Adrenal gland (tissue), 12 donors: ENCODE results near the gene TM4SF18. TPM values are rescaled to one million over a fixed set of nuclear protein-coding genes. Genes with fewer than 3 reads are reported as not detected.

Experiments used
- DNase-seq, 7 donors: peaks; one replicate each; pipeline ENCODE4 v3.0.0-alpha.2; 2019 to 2020
- H3K27ac ChIP-seq, 5 donors: fragments of 200-600 bp; sonication (generic) in 4 of 5; 1 replicate in 3 of 5; 2 replicates in 2 of 5; pipeline versions ENCODE4 v1.5.1 to v1.8.0; 2016 to 2020; ENCODE audit warnings: mild to moderate bottlenecking in 1 of 5
- H3K27me3 ChIP-seq: fragments of 200-600 bp; 2 replicates; pipeline ENCODE4 v1.8.0; 2021
- H3K36me3 ChIP-seq, 2 donors: fragments of 200-600 bp; replicated peaks in 1 of 2; 1 replicate in 1 of 2; 2 replicates in 1 of 2; pipeline versions ENCODE4 v1.5.1 to v1.8.0; 2018 to 2022
- H3K4me1 ChIP-seq, 2 donors: fragments of 200-600 bp; replicated peaks in 1 of 2; 1 replicate in 1 of 2; 2 replicates in 1 of 2; pipeline versions ENCODE4 v1.5.1 to v1.8.0; 2018 to 2021
- H3K4me3 ChIP-seq, 4 donors: fragments of 200-600 bp; sonication (generic) in 3 of 4; one replicate each; pipeline ENCODE4 v1.5.1; 2016 to 2018
- H3K9me3 ChIP-seq, 3 donors: fragments of 200-600 bp; sonication (generic) in 1 of 3; replicated peaks in 1 of 3; 1 replicate in 2 of 3; 2 replicates in 1 of 3; pipeline versions ENCODE4 v1.5.1 to v1.8.0; 2016 to 2021
- POLR2A ChIP-seq, 2 donors: fragments of 450-650 bp; IDR thresholded peaks; one replicate each; pipeline ENCODE4 v1.6.1; 2017; ENCODE audit warnings: antibody characterized with exemption in 2 of 2, mild to moderate bottlenecking in 2 of 2, moderate library complexity in 1 of 2
- WGBS, 4 donors: extraction: QIAGEN DNeasy Blood & Tissue Kit in 2 of 4; methylation state at CpG; one replicate each; pipeline versions ENCODE4 v1.1.5 to v1.1.7; 2013 to 2017; 5-methylcytosine and 5-hydroxymethylcytosine counted together
- intact Hi-C, 2 donors: fragments of 100-400 bp; cut with DNase I; formaldehyde crosslinking; loops; one replicate each; pipeline versions ENCODE4 v1.14.1 to v1.15.0; 2022 to 2023
- polyA plus RNA-seq, 3 donors: library from polyadenylated mRNA; stranded (reverse); fragments of 200-250 nt in 2 of 3; fragments of 350-450 nt in 1 of 3; fragmentation: Illumina TruSeq in 1 of 3; extraction: RNeasy Lipid Tissue Mini Kit (QIAGEN cat#74804) in 1 of 3; gene quantifications; one replicate each; pipeline ENCODE4 v1.2.3, GENCODE V29; 2013 to 2014
- total RNA-seq, 9 donors: library from RNA; depleted of rRNA in 4 of 9; stranded (reverse); fragments of >200 nt in 4 of 9; fragments of 120-200 nt in 1 of 9; fragmentation: NEBNext Ultra II Directional in 1 of 9; extraction: Animal tissue kit (Norgen Biotek cat#: 25700) in 1 of 9; gene quantifications; one replicate each; pipeline versions ENCODE4 v1.1.0 to v1.2.4, GENCODE V29; 2013 to 2023
- TF ChIP-seq, protein P1 (sequence below), 6 experiments: fragments of 450-650 bp in 4 of 6; fragments of 200-600 bp in 2 of 6; sonication (generic) in 1 of 6; IDR thresholded peaks; 1 replicate in 5 of 6; 2 replicates in 1 of 6; pipeline versions ENCODE4 v1.5.1 to v1.8.0; 2016 to 2021; ENCODE audit warnings: antibody characterized with exemption in 6 of 6, mild to moderate bottlenecking in 2 of 6, moderate library complexity in 1 of 6
- donor health status: healthy with polysubstance abuse.
- donor health status: Bipolar disorder and iron deficiency.
- donor health status: DM: yes; HTN: yes; CAD: no.
- donor health status: DM: no; HTN: no; CAD: no.
- donor health status: DM: no; HTN: no; CAD: no.
- donor health status: DM: yes; HTN: yes; CAD: no.

TM4SF18 gene
- total and polyA plus RNA-seq, 12 donors, result 2.4 to 24.9 (median 13.7) TPM

DNA sequence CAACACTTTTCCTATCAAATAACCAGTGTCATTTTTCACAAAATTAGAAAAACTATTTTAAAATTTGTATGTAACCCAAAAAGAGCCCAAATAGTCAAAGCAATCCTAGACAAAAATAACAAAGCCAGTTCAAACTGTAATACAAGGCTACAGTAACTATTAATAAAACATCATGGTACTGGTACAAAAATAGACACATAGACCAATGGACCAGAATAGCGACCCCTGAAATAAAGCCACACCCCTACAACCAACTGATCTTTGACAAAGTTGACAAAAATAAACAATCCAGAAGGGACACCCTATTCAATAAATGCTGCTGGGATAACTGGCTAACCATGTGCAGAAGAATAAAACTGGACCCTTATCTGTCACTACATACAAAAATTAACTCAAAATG, 19.9 kb downstream of the TM4SF18 start:
- intact Hi-C loops, result no loop called here
- no peaks in the 10 kb centered on the region for H3K36me3 ChIP-seq
- H3K27me3 ChIP-seq, result no peaks in the 10 kb centered on the region
- no peaks in the 10 kb centered on the region for H3K4me1 ChIP-seq
- TF ChIP-seq POLR2A (IDR thresholded peaks at IDR 0.05), result no peak
- TF ChIP-seq, protein P1, sequence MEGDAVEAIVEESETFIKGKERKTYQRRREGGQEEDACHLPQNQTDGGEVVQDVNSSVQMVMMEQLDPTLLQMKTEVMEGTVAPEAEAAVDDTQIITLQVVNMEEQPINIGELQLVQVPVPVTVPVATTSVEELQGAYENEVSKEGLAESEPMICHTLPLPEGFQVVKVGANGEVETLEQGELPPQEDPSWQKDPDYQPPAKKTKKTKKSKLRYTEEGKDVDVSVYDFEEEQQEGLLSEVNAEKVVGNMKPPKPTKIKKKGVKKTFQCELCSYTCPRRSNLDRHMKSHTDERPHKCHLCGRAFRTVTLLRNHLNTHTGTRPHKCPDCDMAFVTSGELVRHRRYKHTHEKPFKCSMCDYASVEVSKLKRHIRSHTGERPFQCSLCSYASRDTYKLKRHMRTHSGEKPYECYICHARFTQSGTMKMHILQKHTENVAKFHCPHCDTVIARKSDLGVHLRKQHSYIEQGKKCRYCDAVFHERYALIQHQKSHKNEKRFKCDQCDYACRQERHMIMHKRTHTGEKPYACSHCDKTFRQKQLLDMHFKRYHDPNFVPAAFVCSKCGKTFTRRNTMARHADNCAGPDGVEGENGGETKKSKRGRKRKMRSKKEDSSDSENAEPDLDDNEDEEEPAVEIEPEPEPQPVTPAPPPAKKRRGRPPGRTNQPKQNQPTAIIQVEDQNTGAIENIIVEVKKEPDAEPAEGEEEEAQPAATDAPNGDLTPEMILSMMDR (IDR thresholded peaks at IDR 0.05), result no peak
- no peaks in the 10 kb centered on the region for H3K9me3 ChIP-seq
- no peak overlapping the region for H3K4me3 ChIP-seq
- DNase-seq, result no peak
- H3K27ac ChIP-seq, result no peak overlapping the region
- WGBS, 4 donors, result 39 to 75% (median 61%) methylated on average over 1 of the region's 1 CpG

DNA sequence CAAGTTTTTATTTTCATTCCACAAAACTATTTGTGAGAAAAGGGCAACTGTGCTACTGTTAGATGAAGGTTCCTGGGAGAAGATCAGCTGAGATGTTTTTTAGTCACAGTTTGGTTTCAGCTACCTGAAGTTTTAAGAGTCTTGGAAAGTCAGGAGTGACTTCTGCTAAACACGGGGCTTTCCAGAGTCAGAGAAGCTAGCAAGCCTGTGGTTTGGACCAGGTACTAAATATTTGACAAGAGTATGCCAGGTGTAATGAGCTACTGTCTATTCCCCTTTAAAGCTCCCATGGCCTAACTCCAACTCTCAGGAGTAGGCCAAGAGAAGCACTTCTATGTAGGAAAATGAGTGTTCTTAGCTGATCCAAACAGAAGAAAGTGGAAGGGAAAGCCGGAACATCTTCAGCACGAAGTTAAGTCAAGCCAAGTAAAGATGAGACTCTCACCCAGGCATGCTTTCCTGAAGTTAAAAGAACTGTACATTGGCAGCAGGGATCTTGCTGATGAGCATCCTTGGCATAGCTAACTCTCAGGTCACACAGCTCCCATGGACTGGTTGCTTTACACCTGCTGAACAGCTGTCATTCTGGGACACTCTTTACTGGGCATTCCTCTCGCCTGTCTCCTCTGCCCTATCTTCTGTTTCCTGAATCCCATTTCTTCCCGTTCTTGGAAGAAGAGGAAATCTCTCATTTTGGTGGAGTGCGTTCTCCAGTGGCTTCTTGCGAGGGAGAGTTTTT, 22.5 kb downstream of the TM4SF18 start:
- H3K36me3 ChIP-seq, result no peaks in the 10 kb centered on the region
- no peak overlapping the region for H3K4me3 ChIP-seq
- intact Hi-C loops, result no loop called here
- no peaks in the 10 kb centered on the region for H3K4me1 ChIP-seq
- H3K27me3 ChIP-seq, result no peaks in the 10 kb centered on the region
- DNase-seq, result no peak
- H3K9me3 ChIP-seq, result no peaks in the 10 kb centered on the region
- TF ChIP-seq POLR2A (IDR thresholded peaks at IDR 0.05), result no peak
- TF ChIP-seq, protein P1 (IDR thresholded peaks at IDR 0.05), result no peak
- 77 to 92% (median 84%) methylated on average over 7 of the region's 7 CpGs for WGBS, 4 donors
- no peak overlapping the region for H3K27ac ChIP-seq

DNA sequence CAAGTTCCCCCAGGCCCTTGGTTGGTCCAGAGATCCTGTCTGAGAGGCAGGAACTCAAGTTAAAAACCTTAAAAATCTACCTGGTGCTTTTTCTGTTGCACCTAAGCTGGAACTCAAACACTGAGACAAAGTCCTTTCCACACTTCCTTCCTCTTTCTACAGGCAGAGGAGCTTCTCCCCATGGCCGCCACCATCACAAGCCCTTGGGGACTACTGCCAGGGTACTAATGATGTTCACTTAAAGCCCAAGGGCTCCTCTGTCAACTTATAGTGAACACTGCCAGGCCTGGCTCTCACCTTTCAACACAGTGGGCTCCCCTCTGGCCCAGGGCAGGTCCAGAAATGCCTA, 26.0 kb downstream of the TM4SF18 start:
- TF ChIP-seq, protein P1 (IDR thresholded peaks at IDR 0.05), result no peak
- TF ChIP-seq POLR2A (IDR thresholded peaks at IDR 0.05), result no peak
- 68 to 100% (median 85%) methylated on average over 1 of the region's 1 CpG for WGBS, 4 donors
- DNase-seq, result no peak
- intact Hi-C loops, result no loop called here
- no peaks in the 10 kb centered on the region for H3K27me3 ChIP-seq
- H3K4me3 ChIP-seq, result no peak overlapping the region
- no peaks in the 10 kb centered on the region for H3K36me3 ChIP-seq
- H3K27ac ChIP-seq, result no peak overlapping the region
- no peaks in the 10 kb centered on the region for H3K4me1 ChIP-seq
- no peaks in the 10 kb centered on the region for H3K9me3 ChIP-seq

- intact Hi-C loops, result no loop called here
- WGBS, 4 donors, result 87 to 92% (median 90%) methylated on average over 2 of the region's 2 CpGs
These were observed 26.5 kb downstream of the TM4SF18 start for GRCh38 chr3:149306751-149307434.

More at GRCh38 chr3:149306751-149307434, 26.5 kb downstream of the TM4SF18 start:
- H3K36me3 ChIP-seq, result no peaks in the 10 kb centered on the region
- TF ChIP-seq, protein P1 (IDR thresholded peaks at IDR 0.05), result no peak
- no peak for TF ChIP-seq POLR2A (IDR thresholded peaks at IDR 0.05)
- H3K4me3 ChIP-seq, result no peak overlapping the region
- H3K4me1 ChIP-seq, result no peaks in the 10 kb centered on the region
- DNase-seq, result no peak
- no peak overlapping the region for H3K27ac ChIP-seq
- no peaks in the 10 kb centered on the region for H3K27me3 ChIP-seq
- no peaks in the 10 kb centered on the region for H3K9me3 ChIP-seq
